Activated CD4-positive, alpha-beta memory T cell treated with anti-CD3 and anti-CD28 coated beads, Interleukin-2, amount 10 ng/mL, durations not matched to agents 7 days and 5 days (primary cell): ENCODE measurements around the gene HOXC5. TPM values are rescaled to one million over a fixed set of nuclear protein-coding genes. Genes with fewer than 3 reads are reported as not detected.

ENCODE experiments used
- CTCF ChIA-PET: fragments of 350-600 bp; sonication (Branson Sonifier 250); formaldehyde crosslinking; loops from one replicate; lab custom pipeline; 2021; ENCODE audit warnings: antibody characterized with exemption, inconsistent platforms; lab: Charles Lee
- POLR2A ChIA-PET: fragments of 350-600 bp; sonication (Branson Sonifier 250); formaldehyde crosslinking; loops from one replicate; lab custom pipeline; 2021; ENCODE audit warnings: antibody characterized with exemption; lab: Charles Lee
- DNase-seq: peaks from one replicate; pipeline ENCODE4 v3.0.0-alpha.2; 2020
- H3K27ac Mint-ChIP-seq: one replicate; pipeline ENCODE4 v1.8.0; 2021; ENCODE audit warnings: mild to moderate bottlenecking, mixed read lengths
- H3K27me3 Mint-ChIP-seq: one replicate; pipeline ENCODE4 v1.8.0; 2021; ENCODE audit warnings: mixed read lengths
- H3K36me3 Mint-ChIP-seq: one replicate; pipeline ENCODE4 v1.8.0; 2021; ENCODE audit warnings: low read depth, mixed read lengths
- H3K4me1 Mint-ChIP-seq: one replicate; pipeline ENCODE4 v1.8.0; 2021; ENCODE audit warnings: mixed read lengths
- H3K4me3 Mint-ChIP-seq: one replicate; pipeline ENCODE4 v1.8.0; 2021; ENCODE audit warnings: mild to moderate bottlenecking, mixed read lengths
- H3K9me3 Mint-ChIP-seq: one replicate; pipeline ENCODE4 v1.8.0; 2021; ENCODE audit warnings: mixed read lengths
- total RNA-seq, 2 experiments: library from RNA; stranded (reverse); gene quantifications; one replicate each; pipeline ENCODE4 v1.2.3, GENCODE V29; 2021

HOXC5 gene
- total RNA-seq, 2 experiments from 2014 or later = not detected

- CTCF ChIA-PET = interaction anchor here (1.2 to 1.7 kb wide), 3 partner anchors 15 to 212 kb away, joined by 3 to 5 read pairs (median 4); partner anchors contain the start of gene HOXC5
- no peak for DNase-seq
- no peak overlapping the region for H3K4me3 Mint-ChIP-seq
These were observed 42.4 kb upstream of the HOXC5 start for GRCh38 chr12:53990311-53991076.

GRCh38 chr12:53991077-53991460 lies 41.8 kb upstream of the HOXC5 start:
- Mint-ChIP-seq H3K27ac (no peak overlapping the region), H3K4me3 (no peak overlapping the region), H3K36me3 (no peaks in the 10 kb centered on the region), H3K4me1 (peaks cover 39% of the 10 kb centered on the region), H3K27me3 (peaks cover 97% of the 10 kb centered on the region), H3K9me3 (no peaks in the 10 kb centered on the region)
- ChIA-PET CTCF (interaction anchor here (1.2 to 1.7 kb wide), 4 partner anchors 15 to 211 kb away, joined by 3 to 5 read pairs (median 4); partner anchors contain the start of gene HOXC5), POLR2A (interaction anchor here (1.1 kb wide), 1 partner anchor 27 kb away, joined by 3 read pairs; no protein-coding TSS in a partner anchor)
- DNase-seq = no peak

More at GRCh38 chr12:53990311-53991076, 42.4 kb upstream of the HOXC5 start:
- Mint-ChIP-seq H3K9me3 (no peaks in the 10 kb centered on the region), H3K4me1 (peaks cover 37% of the 10 kb centered on the region), H3K27ac (no peak overlapping the region), H3K36me3 (no peaks in the 10 kb centered on the region), H3K27me3 (peaks cover 95% of the 10 kb centered on the region)
- POLR2A ChIA-PET = interaction anchor here (1.1 kb wide), 1 partner anchor 27 kb away, joined by 3 read pairs; no protein-coding TSS in a partner anchor

- peaks cover 97% of the 10 kb centered on the region for H3K27me3 Mint-ChIP-seq
- no peak overlapping the region for H3K4me3 Mint-ChIP-seq
- H3K9me3 Mint-ChIP-seq = no peaks in the 10 kb centered on the region
- H3K36me3 Mint-ChIP-seq = no peaks in the 10 kb centered on the region
- DNase-seq = no peak
- no peak overlapping the region for H3K27ac Mint-ChIP-seq
- ChIA-PET POLR2A (no interaction called here), CTCF (interaction anchor here (1.2 to 1.7 kb wide), 2 partner anchors 40 to 195 kb away, joined by 3 to 5 read pairs; partner anchors contain the start of gene HOXC5)
- H3K4me1 Mint-ChIP-seq = peaks cover 37% of the 10 kb centered on the region
These were observed 40.4 kb upstream of the HOXC5 start for GRCh38 chr12:53992377-53992889.

- Mint-ChIP-seq H3K36me3 (no peaks in the 10 kb centered on the region), H3K9me3 (no peaks in the 10 kb centered on the region), H3K4me3 (no peak overlapping the region), H3K27me3 (peaks cover 97% of the 10 kb centered on the region), H3K27ac (no peak overlapping the region), H3K4me1 (peaks cover 37% of the 10 kb centered on the region)
- ChIA-PET POLR2A (interaction anchor here (0.8 kb wide), 1 partner anchor 221 kb away, joined by 4 read pairs; no protein-coding TSS in a partner anchor), CTCF (interaction anchor here (1.0 kb wide), 1 partner anchor 199 kb away, joined by 6 read pairs; no protein-coding TSS in a partner anchor)
- DNase-seq = no peak
These were observed 39.5 kb upstream of the HOXC5 start for GRCh38 chr12:53993162-53994008.

GRCh38 chr12:53994009-53994263 lies 38.9 kb upstream of the HOXC5 start:
- no peak overlapping the region for H3K27ac Mint-ChIP-seq
- ChIA-PET CTCF (interaction anchor here (1.0 kb wide), 1 partner anchor 198 kb away, joined by 6 read pairs; no protein-coding TSS in a partner anchor), POLR2A (no interaction called here)
- H3K4me1 Mint-ChIP-seq = peaks cover 36% of the 10 kb centered on the region
- H3K27me3 Mint-ChIP-seq = peaks cover 97% of the 10 kb centered on the region
- DNase-seq = no peak
- H3K9me3 Mint-ChIP-seq = no peaks in the 10 kb centered on the region
- H3K4me3 Mint-ChIP-seq = no peak overlapping the region
- no peaks in the 10 kb centered on the region for H3K36me3 Mint-ChIP-seq

GRCh38 chr12:53994264-53995001 lies 38.4 kb upstream of the HOXC5 start:
- POLR2A ChIA-PET = no interaction called here
- Mint-ChIP-seq H3K4me1 (peaks cover 32% of the 10 kb centered on the region), H3K27me3 (peaks cover 97% of the 10 kb centered on the region), H3K9me3 (no peaks in the 10 kb centered on the region), H3K36me3 (no peaks in the 10 kb centered on the region), H3K27ac (no peak overlapping the region), H3K4me3 (peak overlapping the region; percentile 43)
- CTCF ChIA-PET = no interaction called here
- DNase-seq = no peak

DNA sequence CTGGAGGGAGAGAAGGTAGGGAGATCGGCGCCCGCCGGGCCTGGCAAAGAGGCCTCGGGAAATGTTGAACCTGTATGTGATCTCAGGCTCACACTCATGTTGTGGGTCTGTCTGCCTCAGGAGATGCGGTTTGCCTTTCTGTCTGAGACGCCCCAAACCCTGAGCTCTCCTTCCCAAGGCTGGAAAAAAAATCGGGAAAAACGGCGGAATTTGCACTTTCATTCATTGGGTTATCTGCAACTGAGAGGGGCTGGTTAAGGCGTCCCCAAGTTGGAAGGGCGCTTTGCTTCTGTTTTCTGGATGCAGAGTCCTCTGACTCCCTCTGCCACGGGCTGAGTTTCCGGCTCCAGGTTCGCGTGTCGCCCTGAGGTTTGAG lies 37.9 kb upstream of the HOXC5 start:
- CTCF ChIA-PET = no interaction called here
- Mint-ChIP-seq H3K9me3 (no peaks in the 10 kb centered on the region), H3K4me1 (peaks cover 29% of the 10 kb centered on the region), H3K36me3 (no peaks in the 10 kb centered on the region), H3K27me3 (peaks cover 97% of the 10 kb centered on the region), H3K4me3 (peak overlapping the region; percentile 43), H3K27ac (peak overlapping the region; percentile 18)
- DNase-seq = peak; percentile 38
- POLR2A ChIA-PET = no interaction called here

DNA sequence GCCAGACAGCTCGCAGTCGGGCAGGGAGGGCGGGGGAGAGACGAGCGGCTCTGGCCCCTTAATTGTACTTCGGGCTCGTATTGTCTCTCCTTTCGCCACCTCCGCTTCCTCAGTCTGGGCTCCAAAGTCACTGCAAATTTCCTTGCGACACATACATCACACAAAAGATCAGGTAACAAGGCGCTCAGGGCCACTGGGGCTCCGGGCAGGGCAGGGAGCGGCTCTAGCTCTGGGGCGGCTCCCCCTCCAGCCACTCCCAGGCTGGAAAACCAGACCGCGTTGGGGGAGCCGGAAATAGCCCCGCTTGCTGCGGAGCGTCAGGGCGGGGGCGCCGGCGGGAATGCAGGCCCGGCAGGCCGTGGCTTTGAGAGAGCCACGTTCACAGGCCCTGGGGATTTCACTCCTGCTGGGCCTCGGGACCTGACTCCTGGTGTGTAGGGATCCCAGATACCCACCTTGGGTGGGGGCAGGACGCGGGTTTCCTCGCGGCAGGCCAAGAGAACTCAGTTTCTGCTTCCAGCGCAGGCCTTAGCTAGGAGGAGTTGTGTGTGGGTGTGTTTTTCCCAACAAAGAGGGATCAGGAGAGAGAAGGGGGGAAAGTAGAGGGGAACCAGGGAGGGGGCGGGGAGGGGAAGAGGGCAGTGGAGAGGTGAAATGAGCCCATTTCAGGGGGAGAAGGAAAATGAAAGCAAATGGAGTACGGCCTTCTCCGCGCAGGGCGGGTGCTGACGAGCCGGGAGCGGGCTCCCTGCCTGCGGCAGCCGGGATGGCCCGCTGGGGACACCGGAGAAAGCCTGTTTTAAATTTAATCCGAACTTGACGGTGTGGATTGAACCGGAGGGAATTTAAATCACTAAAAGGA lies 37.2 kb upstream of the HOXC5 start:
- Mint-ChIP-seq H3K36me3 (no peaks in the 10 kb centered on the region), H3K4me3 (peak overlapping the region; percentile 62), H3K9me3 (no peaks in the 10 kb centered on the region), H3K4me1 (peaks cover 26% of the 10 kb centered on the region), H3K27me3 (peaks cover 95% of the 10 kb centered on the region), H3K27ac (peak overlapping the region; percentile 18)
- CTCF ChIA-PET = interaction anchor here (1.0 kb wide), 1 partner anchor 10 kb away, joined by 3 read pairs; no protein-coding TSS in a partner anchor
- POLR2A ChIA-PET = interaction anchor here (1.5 kb wide), 1 partner anchor 11 kb away, joined by 3 read pairs; the partner anchor contains the start of gene HOXC10
- DNase-seq = no peak

DNA sequence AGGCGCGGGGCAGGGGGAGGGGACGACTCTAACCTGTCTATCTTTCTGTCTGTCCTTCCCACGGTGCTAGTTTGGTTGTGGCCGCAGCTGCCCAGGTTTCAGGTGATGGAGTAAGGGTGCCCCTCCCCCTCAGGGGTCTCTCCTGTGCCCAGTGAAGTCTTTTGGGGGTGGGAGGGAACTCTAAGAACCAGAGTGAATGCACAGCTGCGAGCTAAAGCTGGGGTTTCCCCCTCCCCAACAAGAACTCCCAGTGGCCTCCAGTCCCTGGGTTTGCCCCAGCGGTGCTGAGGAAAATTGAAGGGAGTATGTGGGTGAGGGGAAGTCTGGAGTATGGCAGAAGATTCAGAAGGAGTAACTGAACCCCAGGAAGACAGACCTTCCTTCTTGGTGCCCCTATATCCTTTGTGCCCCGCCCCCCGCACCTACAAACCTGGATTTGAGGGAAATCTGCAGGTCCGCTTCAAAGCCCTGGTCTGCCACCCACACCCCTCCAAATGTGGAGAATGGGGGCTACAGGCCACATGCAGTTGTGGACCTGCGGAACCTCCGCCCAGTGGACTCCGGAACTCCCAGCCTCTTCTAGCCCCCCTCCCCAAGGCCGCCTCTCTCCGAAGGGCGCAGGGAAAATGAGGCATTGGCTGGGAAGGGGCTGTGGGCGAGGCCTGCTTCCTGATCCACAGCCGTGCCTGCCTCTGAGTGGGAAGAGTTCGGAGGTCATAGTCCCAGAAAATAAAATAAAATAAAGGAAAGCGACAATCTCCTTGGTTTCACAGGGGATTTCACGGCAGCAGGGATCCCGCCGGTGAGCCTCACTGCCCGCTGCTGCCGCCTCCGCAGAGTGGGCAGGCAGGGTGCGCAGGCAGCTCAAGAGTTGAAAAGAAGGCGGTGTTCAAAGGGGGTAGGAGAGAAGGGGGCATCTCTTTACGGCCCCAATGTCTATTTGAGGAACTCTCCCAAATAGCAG lies 36.3 kb upstream of the HOXC5 start:
- H3K27ac Mint-ChIP-seq = no peak overlapping the region

DNA sequence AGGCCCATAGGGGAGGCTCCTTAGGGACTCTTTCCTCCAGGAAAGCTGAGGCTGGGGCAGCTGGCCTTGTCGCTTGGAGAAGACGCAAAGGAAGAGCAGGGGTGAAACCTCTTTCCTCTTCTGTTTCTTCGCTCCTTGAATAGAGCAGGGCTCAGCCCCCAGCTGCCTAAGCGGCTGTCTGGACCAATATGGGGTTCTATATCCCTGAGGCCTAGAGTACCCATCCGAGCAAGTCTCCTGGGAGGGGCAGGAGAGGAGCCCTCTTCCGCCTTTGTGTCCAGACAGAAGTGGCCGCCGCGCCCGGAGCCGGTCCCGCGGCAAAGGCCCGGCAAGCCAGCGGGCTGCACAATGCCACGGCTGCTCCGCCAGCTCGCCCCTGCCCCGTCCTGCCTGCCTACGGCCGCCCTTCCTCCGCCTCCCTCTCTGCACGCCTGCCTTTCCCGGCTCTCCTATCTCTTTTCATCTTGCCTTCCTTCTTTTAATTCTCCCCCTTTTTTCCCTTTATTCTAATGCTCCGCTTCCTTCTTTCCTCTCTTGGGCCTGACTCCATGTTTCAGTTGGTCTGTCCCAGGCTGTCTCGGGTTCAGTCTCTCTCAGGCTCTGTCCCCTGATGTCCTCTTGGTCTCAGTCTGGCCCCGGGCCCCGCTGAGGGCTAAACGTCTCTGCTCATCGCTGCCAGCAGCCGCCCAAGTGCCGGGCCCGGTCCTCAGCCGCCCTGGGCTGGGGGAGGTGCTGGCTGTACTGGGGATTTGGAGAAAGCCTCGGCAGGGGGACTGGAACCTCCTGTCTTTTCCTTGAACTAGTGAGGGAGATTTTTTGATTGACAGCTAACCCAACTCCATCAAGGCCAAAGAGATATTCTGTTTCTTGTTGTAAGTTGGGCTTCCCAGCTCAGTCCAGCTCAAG lies 35.4 kb upstream of the HOXC5 start:
- DNase-seq = no peak
- POLR2A ChIA-PET = interaction anchor here (0.7 to 1.5 kb wide), 2 partner anchors 10 to 12 kb away, joined by 3 read pairs; partner anchors contain the start of gene HOXC10
- H3K27ac Mint-ChIP-seq = no peak overlapping the region
- H3K9me3 Mint-ChIP-seq = no peaks in the 10 kb centered on the region
- H3K4me1 Mint-ChIP-seq = peaks cover 27% of the 10 kb centered on the region
- H3K27me3 Mint-ChIP-seq = peaks cover 96% of the 10 kb centered on the region
- H3K4me3 Mint-ChIP-seq = no peak overlapping the region
- no peaks in the 10 kb centered on the region for H3K36me3 Mint-ChIP-seq
- CTCF ChIA-PET = interaction anchor here (0.9 to 2.5 kb wide), 3 partner anchors 35 to 295 kb away, joined by 3 to 7 read pairs (median 6); partner anchors contain the start of gene HOXC5

More for the DNA sequence above, 36.3 kb upstream of the HOXC5 start:
- Mint-ChIP-seq H3K36me3 (no peaks in the 10 kb centered on the region), H3K4me1 (peaks cover 26% of the 10 kb centered on the region), H3K4me3 (peak overlapping the region; percentile 62), H3K9me3 (no peaks in the 10 kb centered on the region), H3K27me3 (peaks cover 96% of the 10 kb centered on the region)
- no peak for DNase-seq
- ChIA-PET POLR2A (interaction anchor here (1.5 kb wide), 1 partner anchor 12 kb away, joined by 3 read pairs; the partner anchor contains the start of gene HOXC10), CTCF (interaction anchor here (1.0 to 2.5 kb wide), 2 partner anchors 9 to 195 kb away, joined by 3 to 6 read pairs; no protein-coding TSS in a partner anchor)
